HEK293T (cell line): ENCODE results near the gene PLCB4.

Experiments
- ELF4 ChIP-seq: fragments of 450-650 bp; IDR thresholded peaks from 2 replicates; pipeline ENCODE4 v1.6.1; 2017; ENCODE audit warnings: antibody characterized with exemption
- SP1 ChIP-seq: fragments of 450-650 bp; IDR thresholded peaks from 2 replicates; pipeline ENCODE4 v1.6.1; 2017
- TARDBP ChIP-seq: fragments of 450-650 bp; IDR thresholded peaks from 2 replicates; pipeline ENCODE4 v1.6.1; 2016

GRCh38 chr20:9510911-9511310 is 442.0 kb downstream of the PLCB4 start:
- TF ChIP-seq ELF4 = no peak
- TF ChIP-seq SP1 = no peak
- TF ChIP-seq TARDBP = no peak
